GM21447 (cell line): ENCODE results near the gene EXOC2.

ENCODE experiments used
- ATAC-seq: cut with Tn5 transposase; IDR thresholded peaks from one replicate; pipeline ENCODE4 v1.9.1; 2021; ENCODE audit not compliant: unreplicated experiment

The EXOC2 gene

DNA sequence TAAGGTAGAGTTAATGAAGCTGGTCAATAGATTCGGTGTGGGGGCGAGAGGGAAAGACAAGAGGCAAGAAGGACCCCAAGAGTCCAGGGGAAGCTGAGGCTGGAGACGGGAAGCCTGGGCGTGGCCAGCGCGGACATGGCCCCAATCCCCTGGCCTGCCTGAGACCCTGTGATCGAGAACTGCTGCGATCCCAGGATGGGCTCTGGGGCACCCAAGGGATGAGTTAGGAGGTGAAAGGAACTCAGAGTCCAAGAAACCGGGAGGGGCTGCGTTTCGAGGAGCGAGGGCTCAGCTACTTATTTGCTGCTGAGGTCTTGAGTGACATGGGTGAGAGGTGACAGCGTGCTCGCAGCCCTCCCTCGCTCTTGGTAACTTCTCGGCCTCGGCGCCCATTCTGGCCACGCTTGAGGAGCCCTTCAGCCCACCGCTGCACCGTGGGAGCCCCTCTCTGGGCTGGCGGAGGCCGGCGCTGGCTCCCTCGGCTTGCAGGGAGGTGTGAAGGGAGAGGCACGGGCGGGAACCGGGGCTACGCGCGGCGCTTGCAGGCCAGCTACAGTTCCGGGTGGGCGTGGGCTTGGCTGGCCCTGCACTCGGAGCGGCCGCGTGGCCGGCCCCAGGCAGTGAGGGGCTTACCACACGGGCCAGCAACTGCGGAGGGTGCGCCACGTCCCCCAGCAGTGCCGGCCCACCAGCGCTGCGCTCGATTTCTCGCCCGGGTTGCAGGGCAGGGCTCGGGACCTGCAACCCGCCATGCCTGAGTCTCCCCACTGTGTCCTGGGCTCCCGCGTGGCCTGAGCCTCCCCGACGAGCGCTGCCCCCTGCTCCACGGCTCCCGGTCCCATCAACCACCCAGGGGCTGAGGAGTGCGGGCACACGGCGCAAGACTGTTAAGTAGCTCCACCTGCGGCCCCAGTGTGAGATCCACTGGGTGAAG, 243.2 kb downstream of the EXOC2 start:
- no peak for ATAC-seq

DNA sequence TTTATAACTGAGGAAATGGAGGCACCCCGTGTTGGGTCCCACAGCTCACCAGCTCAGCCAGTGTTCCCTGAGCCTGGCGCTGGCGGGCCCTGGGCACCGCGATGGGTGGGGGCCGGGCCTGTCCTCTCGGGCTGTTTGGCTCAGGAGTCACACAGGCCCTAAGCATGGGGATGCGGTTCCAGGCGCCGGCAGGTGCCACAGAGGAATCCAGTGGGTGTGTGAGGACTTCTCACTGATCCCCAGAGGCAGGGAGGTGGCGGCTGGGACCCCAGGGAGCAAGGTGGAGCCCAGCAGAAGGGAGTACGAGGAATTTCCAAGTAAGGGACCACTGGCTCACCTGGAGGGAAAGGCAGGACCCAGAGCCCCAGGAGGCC, 243.9 kb downstream of the EXOC2 start:
- no peak for ATAC-seq

- ATAC-seq: no peak
Observed at GRCh38 chr6:448296-449056, 244.5 kb downstream of the EXOC2 start.

GRCh38 chr6:447381-448165, 245.4 kb downstream of the EXOC2 start:
- ATAC-seq: no peak

GRCh38 chr6:446418-447366, 246.2 kb downstream of the EXOC2 start:
- no peak for ATAC-seq

- no peak for ATAC-seq
Observed at GRCh38 chr6:445571-446417, 247.1 kb downstream of the EXOC2 start.

GRCh38 chr6:444653-445275, 248.2 kb downstream of the EXOC2 start:
- ATAC-seq: no peak

GRCh38 chr6:443621-444159, 249.2 kb downstream of the EXOC2 start:
- no peak for ATAC-seq

DNA sequence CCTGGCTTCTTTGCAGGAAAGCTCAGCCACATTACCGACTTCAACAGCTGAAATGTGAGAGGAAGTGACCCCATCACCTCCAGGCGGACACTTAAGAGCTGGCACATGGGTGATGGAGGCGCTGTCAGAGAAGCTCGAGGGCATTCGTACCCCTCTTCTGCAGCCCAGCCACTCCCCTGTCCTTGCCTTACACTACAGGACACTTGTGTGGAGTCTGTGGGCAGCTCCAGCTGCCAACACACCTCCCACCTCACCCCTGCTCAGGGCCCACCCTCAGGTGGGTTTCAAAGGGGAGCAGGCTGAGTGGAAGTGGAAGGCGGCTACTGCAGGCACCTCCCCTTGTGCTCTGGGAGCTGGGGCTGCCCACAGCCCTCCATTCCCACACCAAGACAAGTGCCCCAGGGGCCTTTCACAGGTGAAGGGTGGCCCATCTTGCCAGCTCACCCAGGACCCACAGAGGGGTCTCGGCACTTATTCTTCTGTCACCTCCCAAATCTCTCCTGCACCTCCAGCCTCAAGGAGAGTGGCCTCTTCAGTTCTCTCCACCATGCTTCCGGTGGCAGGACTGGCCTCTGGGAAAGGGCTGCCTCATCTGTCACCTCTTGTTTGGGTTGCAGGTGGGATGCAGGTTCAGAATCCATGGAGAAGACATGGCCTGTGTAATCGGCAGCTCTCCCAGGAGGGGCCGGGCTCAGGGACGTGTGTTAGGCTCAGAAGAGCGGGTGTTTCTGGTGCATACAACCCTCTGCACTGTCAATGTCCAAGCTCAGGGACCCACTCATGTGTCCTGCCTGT, 251.6 kb downstream of the EXOC2 start:
- no peak for ATAC-seq

- ATAC-seq: no peak
Observed at GRCh38 chr6:439641-440167, 253.2 kb downstream of the EXOC2 start.

DNA sequence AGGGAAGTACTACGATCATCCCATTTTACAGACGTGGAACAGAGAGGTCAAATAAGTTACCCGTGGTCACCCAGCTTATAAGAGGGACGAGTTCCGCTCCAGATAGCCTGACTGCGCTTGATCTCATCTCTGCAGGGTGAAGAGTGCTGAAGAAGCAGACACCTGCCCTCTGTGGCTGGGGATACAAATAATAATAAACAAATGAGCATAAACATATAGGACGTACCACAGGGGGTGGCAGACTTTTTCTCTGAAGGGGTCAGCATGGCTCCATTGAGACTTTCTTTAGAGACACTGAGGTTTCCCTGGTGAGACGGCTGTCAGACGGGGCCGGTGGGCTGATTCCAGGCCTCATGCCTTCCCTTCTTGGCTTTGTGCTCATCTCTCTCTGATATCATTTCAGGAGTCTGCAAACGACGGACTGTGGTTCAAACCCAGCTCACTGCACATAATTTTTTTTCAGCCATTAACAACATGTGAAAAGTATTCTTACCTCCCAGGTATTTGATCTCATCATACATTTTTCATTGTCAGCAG, 254.2 kb downstream of the EXOC2 start:
- ATAC-seq: no peak

GRCh38 chr6:437037-437392, 255.9 kb downstream of the EXOC2 start:
- ATAC-seq: no peak

GRCh38 chr6:436308-437036, 256.5 kb downstream of the EXOC2 start:
- ATAC-seq: no peak

- ATAC-seq: no peak
Observed at GRCh38 chr6:435441-436307, 257.3 kb downstream of the EXOC2 start.
